Activated naive CD8-positive, alpha-beta T cell treated with anti-CD3 and anti-CD28 coated beads, Interleukin-2, amount 50 U/mL, for 24 hours (primary cell): ENCODE data around the gene FAM221B.

Experiments used
- ATAC-seq: fragments of 150-1000 bp; cut with Tn5 transposase; one replicate; pipeline ENCODE4 v1.10.0; 2021
- DNase-seq: peaks from one replicate; pipeline ENCODE4 v3.0.0; 2021
- H3K27ac Mint-ChIP-seq: one replicate; pipeline ENCODE4 v1.8.0; 2021; ENCODE audit warnings: mild to moderate bottlenecking, mixed read lengths
- H3K27me3 Mint-ChIP-seq: one replicate; pipeline ENCODE4 v1.8.0; 2021; ENCODE audit warnings: mixed read lengths
- H3K36me3 Mint-ChIP-seq: one replicate; pipeline ENCODE4 v1.8.0; 2021; ENCODE audit warnings: low read depth, mixed read lengths
- H3K4me1 Mint-ChIP-seq: one replicate; pipeline ENCODE4 v1.8.0; 2021; ENCODE audit warnings: mixed read lengths
- H3K4me3 Mint-ChIP-seq: one replicate; pipeline ENCODE4 v1.8.0; 2021; ENCODE audit warnings: mild to moderate bottlenecking, moderate library complexity, mixed read lengths
- H3K9me3 Mint-ChIP-seq: one replicate; pipeline ENCODE4 v1.8.0; 2021; ENCODE audit warnings: mixed read lengths

Gene FAM221B

DNA sequence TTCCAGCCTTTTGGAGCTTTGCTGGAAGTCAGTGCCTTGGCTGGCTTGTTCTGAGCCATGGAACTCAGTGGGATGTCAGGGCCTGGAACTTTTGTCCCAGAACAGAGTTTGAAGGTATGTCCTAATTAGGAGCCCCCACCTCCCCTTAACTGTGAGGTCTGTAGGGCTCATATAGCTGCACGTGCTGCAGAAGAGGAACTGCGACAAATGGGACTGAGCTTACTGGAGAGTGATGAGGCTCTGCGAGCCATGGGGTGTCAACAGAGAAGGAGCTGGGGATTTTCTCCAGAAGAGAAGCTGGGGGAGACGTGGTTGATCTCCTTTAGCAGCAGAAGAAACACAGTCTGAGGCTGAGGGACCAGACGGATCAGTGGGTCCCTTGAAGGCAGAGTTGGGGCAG lies 11.4 kb upstream of the FAM221B start:
- Mint-ChIP-seq H3K9me3 (no peaks in the 10 kb centered on the region), H3K27ac (no peak overlapping the region), H3K4me3 (no peak overlapping the region), H3K4me1 (peaks cover 9% of the 10 kb centered on the region), H3K36me3 (no peaks in the 10 kb centered on the region), H3K27me3 (no peaks in the 10 kb centered on the region)
- DNase-seq: no peak
- no peak for ATAC-seq

DNA sequence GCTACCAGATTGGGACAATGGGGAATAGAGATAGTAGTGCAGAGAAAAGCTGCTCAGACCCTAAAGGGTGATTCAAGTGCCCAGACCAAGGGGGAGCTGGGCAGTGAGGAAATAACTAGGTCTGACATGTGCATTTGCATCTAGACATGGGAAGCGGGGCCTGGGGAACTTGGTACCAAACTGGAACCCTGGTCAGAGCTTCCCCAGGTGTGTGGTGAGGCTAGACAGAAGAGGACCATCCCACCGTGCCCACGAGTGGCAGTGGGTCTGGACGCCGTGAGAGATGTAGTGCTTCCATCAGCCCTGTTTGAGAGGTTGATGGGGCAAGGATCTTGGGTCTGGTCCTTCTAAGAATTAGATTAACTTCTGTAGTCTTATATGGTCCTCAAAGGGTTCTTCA lies 8.1 kb upstream of the FAM221B start:
- Mint-ChIP-seq H3K9me3 (no peaks in the 10 kb centered on the region), H3K27ac (no peak overlapping the region), H3K4me3 (no peak overlapping the region), H3K27me3 (no peaks in the 10 kb centered on the region), H3K36me3 (no peaks in the 10 kb centered on the region), H3K4me1 (peaks cover 7% of the 10 kb centered on the region)
- DNase-seq: no peak
- ATAC-seq: no peak

DNA sequence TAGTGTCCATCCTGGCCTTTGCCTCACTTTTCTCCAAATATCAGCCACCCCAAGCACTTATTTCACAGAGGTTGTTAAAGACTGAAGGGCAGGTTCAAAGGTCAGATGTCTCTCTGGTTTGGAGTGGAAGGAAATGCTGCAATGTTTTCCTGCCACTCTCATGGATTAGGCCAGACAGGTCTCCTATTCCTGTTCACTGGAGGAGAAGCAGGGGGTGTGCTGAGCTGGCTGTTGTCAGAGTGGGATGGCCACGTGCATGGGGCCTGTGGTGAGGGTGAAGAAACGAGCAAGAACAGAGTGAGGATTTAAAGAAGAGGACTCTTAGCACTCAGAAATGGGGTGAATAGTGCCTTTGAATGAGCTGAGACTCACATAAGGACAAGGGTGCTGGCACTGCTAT lies 7.2 kb upstream of the FAM221B start:
- Mint-ChIP-seq H3K36me3 (no peaks in the 10 kb centered on the region), H3K4me1 (peaks cover 7% of the 10 kb centered on the region), H3K27ac (no peak overlapping the region), H3K4me3 (no peak overlapping the region), H3K27me3 (no peaks in the 10 kb centered on the region), H3K9me3 (no peaks in the 10 kb centered on the region)
- DNase-seq (no peak), ATAC-seq (no peak)

DNA sequence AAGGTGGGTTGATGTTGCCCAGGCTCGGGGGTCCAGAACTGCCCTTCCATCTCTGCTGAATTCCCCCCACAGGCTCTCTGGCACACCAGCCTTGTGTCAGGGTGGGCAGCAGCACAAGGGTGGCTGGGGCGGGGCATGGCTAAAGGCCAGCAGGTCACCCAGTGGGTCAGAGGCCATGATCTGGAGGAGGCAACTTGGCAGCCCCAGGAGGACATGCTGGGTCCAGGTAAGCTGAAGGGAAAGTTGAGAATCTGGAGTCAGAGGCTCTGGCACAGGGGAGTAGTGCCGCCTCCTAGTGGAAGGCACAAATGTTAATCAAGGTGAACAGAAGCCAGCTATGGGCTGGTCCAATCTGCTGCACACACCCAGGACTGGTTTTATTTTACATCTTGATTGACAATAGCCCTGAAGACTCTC lies 6.7 kb upstream of the FAM221B start:
- ATAC-seq (no peak), DNase-seq (no peak)
- H3K4me1 Mint-ChIP-seq: peaks cover 7% of the 10 kb centered on the region
- no peaks in the 10 kb centered on the region for H3K9me3 Mint-ChIP-seq
- H3K4me3 Mint-ChIP-seq: no peak overlapping the region
- H3K27me3 Mint-ChIP-seq: no peaks in the 10 kb centered on the region
- no peak overlapping the region for H3K27ac Mint-ChIP-seq
- no peaks in the 10 kb centered on the region for H3K36me3 Mint-ChIP-seq

DNA sequence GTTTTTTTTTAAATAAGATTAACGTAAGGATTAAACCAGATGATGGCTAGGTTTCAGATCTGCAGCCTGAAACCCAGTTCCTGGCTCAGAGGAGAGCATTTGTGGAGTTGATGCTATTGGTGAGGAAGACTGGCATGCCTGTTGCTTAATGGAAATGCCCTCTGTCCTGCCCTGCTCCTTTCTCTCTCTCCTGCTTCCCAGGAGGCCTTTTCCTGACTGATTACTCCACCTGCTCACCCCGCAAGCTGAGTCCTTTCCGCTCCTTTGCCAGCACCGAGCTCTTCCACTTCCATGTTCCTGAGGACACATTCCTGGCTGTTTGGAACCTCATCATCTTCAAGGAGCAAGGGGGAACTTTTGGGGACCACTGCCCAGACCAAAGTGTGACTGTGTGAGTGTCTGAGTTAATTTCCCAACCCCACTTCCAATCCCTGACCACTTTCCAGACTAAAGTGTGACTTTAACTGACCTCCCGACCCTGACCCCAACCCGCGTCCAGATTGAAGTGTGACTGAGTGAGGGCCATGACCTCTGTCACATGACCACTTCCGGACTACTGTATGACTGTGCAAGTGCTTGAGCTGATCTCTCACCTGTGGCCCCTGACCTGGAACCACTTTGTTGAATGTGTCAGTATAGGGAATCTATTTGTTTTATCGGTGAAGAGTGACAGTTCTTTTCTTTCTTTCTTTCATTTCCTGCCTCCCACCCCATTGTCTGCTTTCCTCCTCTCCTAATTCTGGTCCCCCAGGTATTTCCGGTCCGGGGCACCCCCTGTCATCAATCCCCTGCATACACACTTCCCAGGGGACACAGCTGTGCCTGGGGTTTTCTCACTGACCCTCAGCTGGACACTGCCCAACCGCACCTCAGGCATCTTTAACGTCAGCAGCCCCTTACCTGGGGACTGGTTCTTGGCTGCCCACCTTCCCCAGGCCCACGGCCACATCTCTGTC lies 6.0 kb upstream of the FAM221B start:
- Mint-ChIP-seq H3K27ac (no peak overlapping the region), H3K4me1 (peaks cover 10% of the 10 kb centered on the region), H3K4me3 (no peak overlapping the region), H3K27me3 (no peaks in the 10 kb centered on the region), H3K36me3 (no peaks in the 10 kb centered on the region), H3K9me3 (no peaks in the 10 kb centered on the region)
- no peak for DNase-seq
- ATAC-seq: no peak

DNA sequence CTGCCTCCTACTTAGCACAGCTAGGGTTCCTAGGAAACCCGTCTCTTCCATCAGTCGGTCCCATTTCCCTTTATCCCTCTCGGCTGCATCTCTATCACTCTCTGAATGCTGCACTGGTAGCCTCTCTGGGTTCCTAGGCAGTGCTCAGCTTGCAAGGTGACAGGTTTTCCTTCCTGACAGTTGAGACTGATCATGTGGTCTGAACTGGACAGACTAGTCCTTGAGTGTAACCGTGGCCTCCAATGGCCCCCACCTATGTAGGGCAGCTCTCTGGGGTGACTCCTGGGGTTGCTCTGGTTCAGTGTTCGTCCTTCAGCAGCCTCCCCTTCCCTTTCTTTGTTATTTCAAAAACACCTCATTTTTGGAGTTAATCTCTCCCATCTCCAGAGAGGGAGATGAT lies 4.3 kb upstream of the FAM221B start:
- H3K9me3 Mint-ChIP-seq: no peaks in the 10 kb centered on the region
- no peak for DNase-seq
- ATAC-seq: no peak
- H3K4me3 Mint-ChIP-seq: no peak overlapping the region
- H3K4me1 Mint-ChIP-seq: peaks cover 19% of the 10 kb centered on the region
- no peaks in the 10 kb centered on the region for H3K36me3 Mint-ChIP-seq
- no peak overlapping the region for H3K27ac Mint-ChIP-seq
- H3K27me3 Mint-ChIP-seq: no peaks in the 10 kb centered on the region

DNA sequence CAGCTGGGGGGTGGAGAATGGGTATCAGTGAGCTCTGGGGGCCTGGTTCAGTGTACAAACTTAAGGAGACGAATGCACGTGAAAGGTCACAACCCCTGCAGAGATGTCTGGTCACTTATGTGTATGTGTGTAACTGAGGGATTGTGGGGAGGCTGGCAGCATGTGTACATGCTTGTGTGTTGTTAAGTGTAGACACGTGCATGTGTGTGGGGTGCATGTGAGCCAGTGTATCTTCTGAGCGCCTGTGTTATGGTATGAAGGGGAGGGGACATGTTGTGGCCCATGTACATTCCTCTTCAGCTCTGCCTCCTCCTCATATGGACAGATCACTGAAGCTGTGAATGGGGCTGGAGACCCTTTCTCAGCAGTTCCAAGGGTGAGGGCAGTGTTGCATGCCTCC lies 2.5 kb upstream of the FAM221B start:
- Mint-ChIP-seq H3K36me3 (no peaks in the 10 kb centered on the region), H3K27ac (no peak overlapping the region), H3K4me3 (no peak overlapping the region), H3K4me1 (peaks cover 22% of the 10 kb centered on the region), H3K9me3 (no peaks in the 10 kb centered on the region), H3K27me3 (peaks cover 2% of the 10 kb centered on the region)
- DNase-seq (no peak), ATAC-seq (no peak)

DNA sequence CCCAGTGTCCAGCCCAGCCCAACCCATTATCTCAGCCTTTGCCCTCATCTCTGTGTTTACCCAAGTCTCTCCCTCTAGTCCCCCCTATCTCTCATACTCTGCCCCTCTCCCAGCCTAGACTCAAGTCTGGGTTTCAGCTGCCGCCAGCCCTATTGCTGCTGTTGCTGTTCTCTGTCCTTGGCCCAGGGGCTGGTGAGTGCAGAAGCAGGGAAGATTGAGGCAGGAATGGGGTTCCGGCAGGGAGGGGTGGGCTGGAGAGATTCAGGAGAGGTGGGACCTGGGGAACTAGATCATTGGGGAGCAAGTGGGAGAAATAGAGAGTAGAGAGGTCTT lies 1.2 kb upstream of the FAM221B start:
- H3K4me3 Mint-ChIP-seq: peak overlapping the region; percentile 78
- peaks cover 2% of the 10 kb centered on the region for H3K27me3 Mint-ChIP-seq
- DNase-seq (no peak), ATAC-seq (no peak)
- H3K27ac Mint-ChIP-seq: no peak overlapping the region
- no peaks in the 10 kb centered on the region for H3K9me3 Mint-ChIP-seq
- peaks cover 22% of the 10 kb centered on the region for H3K4me1 Mint-ChIP-seq
- H3K36me3 Mint-ChIP-seq: no peaks in the 10 kb centered on the region

DNA sequence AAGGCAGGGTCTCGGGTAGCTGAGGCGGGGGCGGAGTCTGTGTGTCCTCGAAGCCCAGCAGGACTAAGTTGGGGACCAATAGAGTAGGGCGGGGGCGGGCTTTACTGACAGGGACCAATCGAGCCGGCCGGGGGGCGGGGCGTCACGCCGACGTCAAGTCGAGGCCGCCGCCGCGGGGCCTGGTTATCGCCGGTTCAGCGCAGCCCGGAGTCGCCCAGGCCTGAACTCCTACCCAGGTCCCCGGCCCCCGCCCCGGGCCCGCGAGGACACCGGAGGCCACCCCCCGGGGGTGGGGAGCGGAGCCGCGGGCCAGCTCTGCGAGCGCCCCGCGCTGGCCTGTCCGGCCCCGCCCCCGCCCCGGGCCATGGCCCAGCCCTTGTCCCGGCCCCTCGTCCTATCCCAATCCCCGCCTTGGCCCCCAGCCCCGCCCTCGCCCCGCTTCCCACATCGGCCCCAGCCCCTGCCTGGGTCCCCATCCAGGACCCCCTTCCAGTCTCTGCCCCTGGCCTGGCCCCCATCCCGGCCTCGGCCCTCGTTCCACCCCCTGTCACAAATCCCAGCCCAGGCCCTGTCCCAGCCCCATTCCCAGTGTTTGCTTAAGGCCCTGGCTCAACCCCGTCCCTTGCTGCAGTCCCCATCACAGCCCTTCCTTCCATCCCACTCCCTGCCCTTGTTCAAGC lies 692 bp upstream of the FAM221B start, which contains the start of gene TMEM8B:
Gene TMEM8B, plus strand, starts transcription at position 145 of the 680 bp plus-strand sequence. Its CDS starts 220 bp downstream, at position 365.
- Mint-ChIP-seq H3K4me1 (peaks cover 21% of the 10 kb centered on the region), H3K4me3 (peak within 1 kb of the TSS; percentile 88), H3K36me3 (no peaks in the 10 kb centered on the region), H3K27me3 (peaks cover 2% of the 10 kb centered on the region), H3K9me3 (no peaks in the 10 kb centered on the region), H3K27ac (peak within 1 kb of the TSS; percentile 68)
- DNase-seq: peak; percentile 96
- peak; percentile 89 for ATAC-seq

DNA sequence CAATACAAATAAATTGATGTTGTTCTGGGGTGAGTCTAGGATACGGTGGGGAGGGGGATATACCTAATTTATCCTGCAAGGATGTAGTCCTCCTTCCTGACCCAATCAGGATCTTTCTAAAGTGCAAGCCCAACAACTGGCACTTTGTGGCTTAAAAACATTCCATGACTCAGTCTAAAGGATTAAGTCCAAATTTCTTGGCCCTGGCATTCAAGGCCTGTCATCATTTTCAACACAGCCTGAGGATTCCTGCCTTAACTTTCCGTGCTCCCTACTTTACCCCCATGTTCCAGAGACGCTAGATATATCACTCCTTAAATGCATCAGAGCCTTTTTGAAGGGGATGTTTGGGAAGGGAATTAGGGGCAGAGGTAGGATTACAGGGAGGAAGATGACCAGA lies 1.0 kb downstream of the FAM221B start:
- Mint-ChIP-seq H3K36me3 (no peaks in the 10 kb centered on the region), H3K27ac (no peak overlapping the region), H3K9me3 (no peaks in the 10 kb centered on the region), H3K4me1 (peaks cover 17% of the 10 kb centered on the region), H3K27me3 (peaks cover 2% of the 10 kb centered on the region), H3K4me3 (peak overlapping the region; percentile 3)
- no peak for DNase-seq
- ATAC-seq: no peak

DNA sequence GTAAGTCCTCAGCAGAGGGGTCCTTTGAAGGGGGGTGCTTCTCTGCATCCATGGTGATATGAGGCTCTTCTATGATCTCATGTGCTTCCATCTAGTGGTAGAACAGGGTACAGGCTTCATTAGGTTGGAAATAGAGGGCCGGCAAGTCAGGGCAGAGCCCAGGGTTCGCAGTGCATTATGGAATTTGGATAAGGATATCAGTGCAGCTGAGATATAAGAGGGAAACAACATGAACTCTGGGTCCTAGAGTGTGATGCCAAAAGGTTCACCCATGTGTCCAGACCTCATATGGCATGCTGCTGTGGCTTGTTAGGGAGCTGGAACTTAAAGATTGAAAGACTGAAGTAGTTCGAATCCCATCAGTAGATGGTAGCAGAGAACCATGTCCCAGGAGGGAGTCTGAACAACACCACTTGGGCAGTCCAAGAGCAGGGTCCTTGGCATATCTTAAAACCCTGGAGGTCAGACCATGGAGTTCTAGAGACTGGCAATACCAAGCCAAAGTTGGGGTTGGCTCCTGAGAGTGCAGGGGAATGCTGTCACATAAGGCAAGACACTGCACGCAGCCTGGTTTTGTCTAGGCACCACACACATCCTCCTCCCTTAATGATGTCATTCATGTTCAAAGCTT lies 2.3 kb downstream of the FAM221B start:
- peaks cover 17% of the 10 kb centered on the region for H3K4me1 Mint-ChIP-seq

DNA sequence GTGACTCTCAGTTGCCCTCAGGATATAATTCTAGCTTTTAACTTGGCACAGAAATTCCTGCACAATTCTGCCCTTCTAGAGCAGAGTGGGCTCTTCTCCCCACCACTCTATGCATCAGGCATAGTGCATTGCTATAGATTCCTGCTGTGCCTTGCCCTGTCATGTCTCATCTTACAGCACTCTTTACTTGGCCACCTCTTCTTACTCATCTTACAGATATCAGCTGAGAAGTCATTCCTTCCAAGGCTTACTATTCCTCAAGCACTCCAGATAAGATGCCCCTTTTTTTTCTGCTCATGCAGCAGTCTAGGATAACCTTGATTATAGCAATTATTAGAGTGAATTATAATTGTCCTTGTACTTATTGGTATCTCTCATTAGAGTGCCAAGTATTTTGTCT lies 5.6 kb downstream of the FAM221B start:
- DNase-seq (no peak), ATAC-seq (no peak)
- Mint-ChIP-seq H3K27me3 (peaks cover 2% of the 10 kb centered on the region), H3K27ac (no peak overlapping the region), H3K4me1 (peaks cover 3% of the 10 kb centered on the region), H3K36me3 (no peaks in the 10 kb centered on the region), H3K9me3 (no peaks in the 10 kb centered on the region), H3K4me3 (no peak overlapping the region)

More for the DNA sequence above, 2.3 kb downstream of the FAM221B start:
- DNase-seq (no peak), ATAC-seq (peak; percentile 57)
- no peak overlapping the region for H3K27ac Mint-ChIP-seq
- no peaks in the 10 kb centered on the region for H3K9me3 Mint-ChIP-seq
- no peaks in the 10 kb centered on the region for H3K36me3 Mint-ChIP-seq
- H3K27me3 Mint-ChIP-seq: peaks cover 2% of the 10 kb centered on the region
- no peak overlapping the region for H3K4me3 Mint-ChIP-seq

DNA sequence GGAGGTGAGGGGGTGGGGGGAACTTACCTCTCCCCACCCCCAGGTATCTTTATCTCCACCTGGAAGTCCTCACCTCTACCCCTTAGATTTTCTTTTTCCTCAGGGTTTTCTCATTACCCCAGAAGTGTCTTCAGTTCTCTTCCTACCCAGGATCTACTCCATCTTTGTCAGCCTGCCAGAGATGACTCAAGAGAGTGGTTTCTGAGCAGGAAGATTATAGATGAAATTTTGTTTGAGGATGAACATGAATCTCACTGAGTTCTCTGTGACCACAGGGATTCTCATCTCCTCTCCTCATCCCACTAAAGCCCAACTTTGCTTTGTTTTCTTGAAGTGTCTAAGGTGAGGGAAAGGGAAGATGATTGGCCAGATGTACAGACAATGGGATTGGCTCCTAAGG lies 8.5 kb downstream of the FAM221B start:
- no peak for DNase-seq
- Mint-ChIP-seq H3K27me3 (no peaks in the 10 kb centered on the region), H3K9me3 (no peaks in the 10 kb centered on the region), H3K4me1 (peaks cover 5% of the 10 kb centered on the region), H3K36me3 (no peaks in the 10 kb centered on the region), H3K27ac (no peak overlapping the region), H3K4me3 (no peak overlapping the region)
- ATAC-seq: no peak

DNA sequence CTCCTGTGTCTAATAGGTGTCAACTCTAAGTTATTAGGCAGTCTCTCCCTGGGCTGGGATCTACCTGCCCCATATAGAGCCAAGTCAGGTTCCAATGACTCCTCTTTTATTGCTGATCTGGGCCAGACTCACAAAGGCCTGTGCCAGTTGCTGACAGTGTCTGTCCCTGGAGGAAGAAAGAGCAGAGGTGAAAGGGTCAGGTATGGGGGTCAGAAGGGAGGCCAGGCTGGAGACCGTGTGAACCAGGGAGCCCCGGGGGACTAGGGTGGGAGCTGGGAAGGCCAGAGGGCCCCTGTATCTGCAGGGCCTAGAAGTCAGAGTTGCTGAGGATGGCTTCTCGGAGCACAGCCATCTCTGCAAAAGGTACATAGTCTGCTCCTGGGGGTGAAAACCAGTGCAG lies 10.2 kb downstream of the FAM221B start:
- no peaks in the 10 kb centered on the region for H3K36me3 Mint-ChIP-seq
- no peaks in the 10 kb centered on the region for H3K27me3 Mint-ChIP-seq
- H3K4me3 Mint-ChIP-seq: no peak overlapping the region
- ATAC-seq (no peak), DNase-seq (no peak)
- no peaks in the 10 kb centered on the region for H3K9me3 Mint-ChIP-seq
- H3K4me1 Mint-ChIP-seq: peaks cover 16% of the 10 kb centered on the region
- no peak overlapping the region for H3K27ac Mint-ChIP-seq

DNA sequence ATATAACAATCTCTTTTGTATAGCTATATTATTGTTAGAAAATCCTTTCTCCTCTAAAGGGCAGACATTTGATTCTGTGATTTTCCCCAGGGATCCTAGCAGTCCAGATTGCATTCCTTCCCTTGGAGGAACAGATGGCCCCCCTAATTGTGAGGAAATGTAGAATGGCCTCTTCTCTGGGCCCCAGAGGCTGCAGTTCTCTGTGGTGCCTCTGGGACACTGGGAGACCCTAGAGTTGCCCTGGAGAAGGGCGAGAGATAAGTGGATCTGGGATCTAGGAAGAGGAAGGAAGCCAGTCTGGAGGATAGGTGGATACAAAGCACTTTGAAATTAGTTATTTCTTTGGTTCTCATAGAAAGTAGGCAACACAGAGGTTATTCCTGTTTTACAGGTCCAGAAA lies 11.8 kb downstream of the FAM221B start:
- Mint-ChIP-seq H3K4me1 (peaks cover 31% of the 10 kb centered on the region), H3K9me3 (no peaks in the 10 kb centered on the region), H3K4me3 (no peak overlapping the region), H3K27me3 (no peaks in the 10 kb centered on the region), H3K27ac (no peak overlapping the region), H3K36me3 (no peaks in the 10 kb centered on the region)
- no peak for DNase-seq
- ATAC-seq: no peak
